Natural killer cell treated with Interleukin-12 subunit alpha and Interleukin-12 subunit beta and Interleukin-15 and Interleukin-18, amount 100 ng/mL, for 72 hours (primary cell): Measurements from ENCODE around the gene INSR. TPM values are rescaled to one million over a fixed set of nuclear protein-coding genes. Genes with fewer than 3 reads are reported as not detected.

Experiments
- ATAC-seq, 2 donors: fragments of 150-1000 bp; cut with Tn5 transposase in 1 of 2; sonication (Bioruptor Pico), chemical (Tn5 transposase) in 1 of 2; 2 replicates each; pipeline ENCODE4 v1.10.0; 2021
- DNase-seq: peaks from one replicate; pipeline ENCODE4 v3.0.0; 2022; ENCODE audit warnings: low spot score
- H3K27ac Mint-ChIP-seq, 2 donors: 1 replicate in 1 of 2; 2 replicates in 1 of 2; pipeline ENCODE4 v1.8.0; 2022; ENCODE audit warnings: mixed read lengths in 2 of 2, mild to moderate bottlenecking in 1 of 2, moderate library complexity in 1 of 2
- H3K27me3 Mint-ChIP-seq, 2 donors: 1 replicate in 1 of 2; 2 replicates in 1 of 2; pipeline ENCODE4 v1.8.0; 2022; ENCODE audit warnings: mixed read lengths in 2 of 2
- H3K36me3 Mint-ChIP-seq: one replicate; pipeline ENCODE4 v1.8.0; 2022; ENCODE audit warnings: mixed read lengths
- H3K4me1 Mint-ChIP-seq, 2 donors: 1 replicate in 1 of 2; 2 replicates in 1 of 2; pipeline ENCODE4 v1.8.0; 2022; ENCODE audit warnings: low read depth in 2 of 2, mixed read lengths in 2 of 2, mild to moderate bottlenecking in 1 of 2
- H3K4me3 Mint-ChIP-seq: one replicate; pipeline ENCODE4 v1.8.0; 2022; ENCODE audit warnings: mixed read lengths
- H3K9me3 Mint-ChIP-seq: 2 replicates; pipeline ENCODE4 v1.8.0; 2022; ENCODE audit warnings: mixed read lengths
- total RNA-seq, 2 donors: library from RNA; stranded (reverse); gene quantifications; one replicate each; pipeline ENCODE4 v1.2.3, GENCODE V29; 2022

Gene INSR
- total RNA-seq, 2 donors from 2014 or later, result 1.1 to 1.7 TPM

GRCh38 chr19:7132054-7132453 is 162.2 kb downstream of the INSR start:
- no peak for ATAC-seq
- H3K27ac Mint-ChIP-seq, result no peak overlapping the region
- H3K4me1 Mint-ChIP-seq, result no peaks in the 10 kb centered on the region

DNA sequence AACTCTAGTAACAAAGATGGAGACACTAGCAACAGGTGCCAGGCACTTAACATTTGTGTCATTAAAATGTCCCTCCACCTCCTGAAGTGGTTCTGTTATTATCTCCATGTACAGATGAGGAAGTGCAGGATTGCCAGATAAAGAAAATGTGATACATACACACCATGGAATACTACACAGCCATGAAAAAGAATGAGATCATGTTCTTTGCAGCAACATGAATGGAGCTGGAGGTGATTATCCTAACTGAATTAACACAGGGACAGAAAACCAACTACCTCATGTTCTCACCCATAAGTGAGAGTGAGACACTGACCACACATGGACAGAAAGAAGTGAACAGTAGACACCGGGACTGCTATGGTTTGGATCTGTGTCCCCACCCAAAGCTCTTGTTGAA is 164.2 kb downstream of the INSR start:
- DNase-seq (no peak), ATAC-seq (no peak)
- Mint-ChIP-seq H3K4me3 (no peak overlapping the region), H3K27me3 (no peaks in the 10 kb centered on the region), H3K36me3 (no peaks in the 10 kb centered on the region), H3K27ac (no peak overlapping the region), H3K9me3 (no peaks in the 10 kb centered on the region), H3K4me1 (no peaks in the 10 kb centered on the region)

More at GRCh38 chr19:7132054-7132453, 162.2 kb downstream of the INSR start:
- H3K27me3 Mint-ChIP-seq, result no peaks in the 10 kb centered on the region
- no peak overlapping the region for H3K4me3 Mint-ChIP-seq
- DNase-seq, result no peak
- H3K36me3 Mint-ChIP-seq, result no peaks in the 10 kb centered on the region
- no peaks in the 10 kb centered on the region for H3K9me3 Mint-ChIP-seq

DNA sequence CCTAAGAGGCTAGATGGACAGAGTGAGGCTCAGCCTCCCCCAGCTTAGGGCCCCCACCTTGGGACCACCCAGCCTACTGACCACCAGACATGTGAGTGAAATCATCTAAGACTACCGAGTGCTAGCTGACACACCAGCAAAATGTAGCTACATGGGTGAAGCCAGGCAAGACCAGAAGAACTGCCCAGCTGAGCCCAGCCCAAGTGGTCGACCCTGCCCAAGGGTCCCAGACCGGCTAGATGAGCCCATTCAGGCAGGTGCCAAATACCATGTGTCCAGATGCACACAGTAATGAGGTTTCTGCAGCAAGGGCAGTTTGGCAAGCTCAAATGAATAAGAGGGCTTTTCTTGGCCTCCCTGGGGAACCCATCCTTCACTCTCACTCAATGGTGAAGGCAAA is 168.1 kb downstream of the INSR start:
- DNase-seq (no peak), ATAC-seq (no peak)
- Mint-ChIP-seq H3K36me3 (peaks cover 5% of the 10 kb centered on the region), H3K4me1 (no peaks in the 10 kb centered on the region), H3K27me3 (no peaks in the 10 kb centered on the region), H3K9me3 (no peaks in the 10 kb centered on the region), H3K27ac (no peak overlapping the region), H3K4me3 (no peak overlapping the region)

GRCh38 chr19:7125221-7125620 is 169.0 kb downstream of the INSR start:
- H3K4me1 Mint-ChIP-seq, result no peaks in the 10 kb centered on the region
- no peak overlapping the region for H3K4me3 Mint-ChIP-seq
- DNase-seq (no peak), ATAC-seq (no peak)
- no peaks in the 10 kb centered on the region for H3K27me3 Mint-ChIP-seq
- no peaks in the 10 kb centered on the region for H3K9me3 Mint-ChIP-seq
- H3K27ac Mint-ChIP-seq, result no peak overlapping the region
- H3K36me3 Mint-ChIP-seq, result peaks cover 5% of the 10 kb centered on the region

DNA sequence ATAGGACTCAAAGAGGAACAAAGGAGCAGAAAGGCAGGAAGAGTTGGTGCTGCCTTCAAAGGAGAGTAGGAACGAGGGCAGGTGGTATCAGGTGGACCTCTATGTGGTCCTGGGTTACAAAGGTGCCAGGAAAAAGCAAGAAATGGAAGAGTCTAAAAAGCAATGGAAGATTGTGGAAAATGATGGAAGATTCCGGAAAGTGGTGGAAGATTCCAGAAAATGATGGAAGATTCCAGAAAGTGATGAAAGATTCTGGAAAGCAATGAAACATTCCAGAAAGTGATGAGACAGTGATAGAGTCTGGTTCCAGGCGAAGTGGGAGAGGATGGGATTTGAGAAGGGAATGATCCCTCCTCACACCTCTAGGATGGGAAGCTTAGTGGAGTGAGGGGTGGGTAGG is 169.4 kb downstream of the INSR start:
- no peak for ATAC-seq
- peaks cover 5% of the 10 kb centered on the region for H3K36me3 Mint-ChIP-seq
- no peaks in the 10 kb centered on the region for H3K27me3 Mint-ChIP-seq
- H3K4me3 Mint-ChIP-seq, result no peak overlapping the region
- DNase-seq, result no peak
- H3K9me3 Mint-ChIP-seq, result no peaks in the 10 kb centered on the region
- H3K4me1 Mint-ChIP-seq, result no peaks in the 10 kb centered on the region
- no peak overlapping the region for H3K27ac Mint-ChIP-seq

- DNase-seq, result no peak
- H3K4me1 Mint-ChIP-seq, result no peaks in the 10 kb centered on the region
- no peak for ATAC-seq
- no peak overlapping the region for H3K4me3 Mint-ChIP-seq
- no peak overlapping the region for H3K27ac Mint-ChIP-seq
- peaks cover 5% of the 10 kb centered on the region for H3K36me3 Mint-ChIP-seq
- no peaks in the 10 kb centered on the region for H3K9me3 Mint-ChIP-seq
- no peaks in the 10 kb centered on the region for H3K27me3 Mint-ChIP-seq
Observed at GRCh38 chr19:7122701-7123100, 171.5 kb downstream of the INSR start.

DNA sequence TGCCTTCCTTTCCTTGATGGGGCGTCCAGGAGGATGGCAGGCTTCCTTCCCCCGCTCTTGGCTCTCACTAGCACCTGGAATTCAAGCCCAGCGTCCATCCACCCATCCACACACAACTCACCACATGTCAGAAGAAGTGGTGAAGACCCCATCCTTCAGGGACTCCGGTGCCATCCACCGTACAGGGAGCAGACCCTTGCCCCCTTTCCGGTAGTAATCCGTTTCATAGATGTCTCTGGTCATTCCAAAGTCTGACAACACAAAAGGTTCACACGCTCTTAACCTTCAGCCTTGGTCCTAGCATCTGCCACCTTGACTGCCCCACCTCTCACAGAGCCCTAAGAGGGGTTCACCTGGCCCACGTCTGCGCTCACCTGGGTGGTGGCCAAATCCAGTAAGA is 173.7 kb downstream of the INSR start:
- no peaks in the 10 kb centered on the region for H3K4me1 Mint-ChIP-seq
- no peaks in the 10 kb centered on the region for H3K27me3 Mint-ChIP-seq
- H3K36me3 Mint-ChIP-seq, result peaks cover 5% of the 10 kb centered on the region
- H3K27ac Mint-ChIP-seq, result no peak overlapping the region
- ATAC-seq, result peak in 1 of 2 donors; percentile 20
- DNase-seq, result no peak
- H3K9me3 Mint-ChIP-seq, result no peaks in the 10 kb centered on the region
- no peak overlapping the region for H3K4me3 Mint-ChIP-seq

- H3K27me3 Mint-ChIP-seq, result no peaks in the 10 kb centered on the region
- no peaks in the 10 kb centered on the region for H3K4me1 Mint-ChIP-seq
- no peak for DNase-seq
- no peaks in the 10 kb centered on the region for H3K9me3 Mint-ChIP-seq
- no peak overlapping the region for H3K4me3 Mint-ChIP-seq
- ATAC-seq, result no peak
- no peak overlapping the region for H3K27ac Mint-ChIP-seq
- peaks cover 2% of the 10 kb centered on the region for H3K36me3 Mint-ChIP-seq
Observed at GRCh38 chr19:7119582-7119981, 174.6 kb downstream of the INSR start.

- Mint-ChIP-seq H3K4me1 (no peaks in the 10 kb centered on the region), H3K27ac (no peak overlapping the region), H3K27me3 (peaks cover 0 to 12% of the 10 kb centered on the region in 2 donors), H3K9me3 (no peaks in the 10 kb centered on the region), H3K4me3 (no peak overlapping the region), H3K36me3 (no peaks in the 10 kb centered on the region)
- DNase-seq (no peak), ATAC-seq (no peak)
Observed at GRCh38 chr19:7117248-7117647, 177.0 kb downstream of the INSR start.

- no peak for DNase-seq
- H3K36me3 Mint-ChIP-seq, result no peaks in the 10 kb centered on the region
- H3K4me1 Mint-ChIP-seq, result no peaks in the 10 kb centered on the region
- no peak overlapping the region for H3K27ac Mint-ChIP-seq
- no peaks in the 10 kb centered on the region for H3K9me3 Mint-ChIP-seq
- H3K27me3 Mint-ChIP-seq, result peaks cover 0 to 12% of the 10 kb centered on the region in 2 donors
- H3K4me3 Mint-ChIP-seq, result no peak overlapping the region
- ATAC-seq, result no peak
Observed at GRCh38 chr19:7115721-7116120, 178.5 kb downstream of the INSR start.

- H3K4me1 Mint-ChIP-seq, result no peaks in the 10 kb centered on the region
- DNase-seq (no peak), ATAC-seq (no peak)
- peaks cover 0 to 12% of the 10 kb centered on the region in 2 donors for H3K27me3 Mint-ChIP-seq
- no peak overlapping the region for H3K4me3 Mint-ChIP-seq
- no peak overlapping the region for H3K27ac Mint-ChIP-seq
- H3K9me3 Mint-ChIP-seq, result no peaks in the 10 kb centered on the region
- no peaks in the 10 kb centered on the region for H3K36me3 Mint-ChIP-seq
Observed at GRCh38 chr19:7113233-7113632, 181.0 kb downstream of the INSR start.

- H3K36me3 Mint-ChIP-seq, result no peaks in the 10 kb centered on the region
- H3K27me3 Mint-ChIP-seq, result peaks cover 0 to 12% of the 10 kb centered on the region in 2 donors
- no peak overlapping the region for H3K4me3 Mint-ChIP-seq
- H3K27ac Mint-ChIP-seq, result no peak overlapping the region
- DNase-seq (no peak), ATAC-seq (no peak)
- no peaks in the 10 kb centered on the region for H3K9me3 Mint-ChIP-seq
- H3K4me1 Mint-ChIP-seq, result no peaks in the 10 kb centered on the region
Observed at GRCh38 chr19:7112675-7113074, 181.5 kb downstream of the INSR start.

- DNase-seq (no peak), ATAC-seq (no peak)
Observed at GRCh38 chr19:7109678-7110289, 184.4 kb downstream of the INSR start.

DNA sequence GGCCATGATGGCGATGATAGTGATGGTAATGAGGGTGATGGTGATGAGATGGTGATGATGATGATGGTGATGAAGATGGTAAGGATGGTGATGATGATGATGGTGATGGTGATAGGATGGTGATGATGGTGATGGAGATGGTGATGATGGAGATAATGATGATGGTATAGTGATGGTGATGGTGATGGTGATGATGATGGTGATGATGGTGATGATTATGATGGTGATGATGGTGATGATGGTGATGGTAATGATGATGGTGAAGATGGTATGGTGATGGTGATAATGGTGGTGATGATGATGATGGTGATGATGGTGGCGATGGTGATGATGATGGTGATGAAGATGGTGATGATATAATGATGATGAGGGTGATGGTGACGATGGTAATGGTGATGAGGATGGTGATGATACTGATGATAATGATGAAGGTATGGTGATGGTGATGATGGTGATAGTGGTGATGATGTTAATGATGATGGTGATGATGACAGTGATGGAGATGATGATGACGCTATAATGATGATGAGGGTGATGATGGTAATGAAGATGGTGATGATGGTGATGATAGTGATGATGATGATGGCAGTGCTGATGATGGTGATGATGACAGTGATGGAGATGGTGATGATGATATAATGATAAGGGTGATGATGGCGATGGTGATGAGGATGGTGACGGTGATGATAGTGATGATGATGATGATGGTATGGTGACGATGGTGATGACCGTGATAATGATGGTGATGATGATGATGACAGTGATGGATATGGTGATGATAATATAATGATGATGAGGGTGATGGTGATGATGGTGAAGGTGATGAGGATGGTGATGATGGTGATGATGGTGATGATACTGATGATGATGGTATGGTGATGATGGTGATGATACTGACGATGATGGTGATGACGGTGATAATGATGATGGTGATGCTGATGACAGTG is 187.2 kb downstream of the INSR start:
- H3K9me3 Mint-ChIP-seq, result no peaks in the 10 kb centered on the region
- H3K36me3 Mint-ChIP-seq, result no peaks in the 10 kb centered on the region
- H3K27ac Mint-ChIP-seq, result no peak overlapping the region
- H3K4me1 Mint-ChIP-seq, result no peaks in the 10 kb centered on the region
- DNase-seq, result no peak
- ATAC-seq, result no peak
- no peaks in the 10 kb centered on the region for H3K27me3 Mint-ChIP-seq
- no peak overlapping the region for H3K4me3 Mint-ChIP-seq

More at GRCh38 chr19:7109678-7110289, 184.4 kb downstream of the INSR start:
- Mint-ChIP-seq H3K4me1 (no peaks in the 10 kb centered on the region), H3K36me3 (no peaks in the 10 kb centered on the region), H3K27ac (no peak overlapping the region), H3K4me3 (no peak overlapping the region), H3K27me3 (peaks cover 0 to 12% of the 10 kb centered on the region in 2 donors), H3K9me3 (no peaks in the 10 kb centered on the region)
